Karpas-422 (cell line): ENCODE measurements around the gene RPH3AL. TPM values are rescaled to one million over a fixed set of nuclear protein-coding genes. Genes with fewer than 3 reads are reported as not detected.

Source experiments
- DNase-seq: peaks from one replicate; pipeline ENCODE4 v3.0.0-alpha.2; 2015
- H2AFZ ChIP-seq: fragments of 200-600 bp; sonication (generic); 2 replicates; pipeline ENCODE4 v1.6.1; 2014; ENCODE audit warnings: antibody characterized with exemption, low read length, mixed read lengths
- H3K27ac ChIP-seq: fragments of 200-600 bp; sonication (generic); 2 replicates; pipeline ENCODE4 v1.5.1; 2014; ENCODE audit warnings: mild to moderate bottlenecking, low read length, moderate library complexity
- H3K27me3 ChIP-seq: fragments of 200-600 bp; sonication (generic); 2 replicates; pipeline ENCODE4 v1.6.1; 2014; ENCODE audit warnings: low read length, mixed read lengths
- H3K36me3 ChIP-seq: fragments of 200-600 bp; sonication (generic); 2 replicates; pipeline ENCODE4 v1.6.1; 2014; ENCODE audit warnings: low read length, mixed read lengths; ENCODE audit not compliant: insufficient read depth
- H3K4me1 ChIP-seq: fragments of 200-600 bp; sonication (generic); 2 replicates; pipeline ENCODE4 v1.6.1; 2014; ENCODE audit warnings: mild to moderate bottlenecking, low read length, mixed read lengths
- H3K4me2 ChIP-seq: fragments of 200-600 bp; sonication (generic); 2 replicates; pipeline ENCODE4 v1.6.1; 2014; ENCODE audit warnings: low read length, low read depth, mild to moderate bottlenecking; ENCODE audit not compliant: poor library complexity, severe bottlenecking
- H3K4me3 ChIP-seq: fragments of 200-600 bp; sonication (generic); 2 replicates; pipeline ENCODE4 v1.5.1; 2014; ENCODE audit warnings: mild to moderate bottlenecking, antibody characterized with exemption, low read length, mixed read lengths
- H3K79me2 ChIP-seq: fragments of 200-600 bp; sonication (generic); 2 replicates; pipeline ENCODE4 v1.6.1; 2014; ENCODE audit warnings: mild to moderate bottlenecking, low read length, mixed read lengths
- H3K9ac ChIP-seq: fragments of 200-600 bp; sonication (generic); 2 replicates; pipeline ENCODE4 v1.6.0; 2014; ENCODE audit warnings: low read length
- H3K9me2 ChIP-seq: fragments of 200-600 bp; sonication (generic), shearing (Covaris generic); replicated peaks from 2 replicates; pipeline ENCODE4 v1.6.0; 2014; ENCODE audit warnings: mild to moderate bottlenecking, low read length, moderate library complexity; ENCODE audit not compliant: insufficient read depth
- H3K9me3 ChIP-seq: fragments of 300-700, 200-600 bp; sonication (generic); 2 replicates; pipeline ENCODE4 v1.6.1; 2014; ENCODE audit warnings: low read length, mixed read lengths
- H4K20me1 ChIP-seq: fragments of 200-600 bp; sonication (generic); 2 replicates; pipeline ENCODE4 v1.6.1; 2014; ENCODE audit warnings: mild to moderate bottlenecking, antibody characterized with exemption, low read length, low read depth; ENCODE audit not compliant: insufficient read depth
- total RNA-seq: library from RNA; depleted of rRNA; stranded (reverse); fragments of >200 nt; shearing (Covaris generic); gene quantifications from 2 replicates; pipeline ENCODE4 v1.2.3, GENCODE V29; 2014; ENCODE audit warnings: low replicate concordance

Gene RPH3AL
- total RNA-seq, 1 experiment from 2014 or later, result not detected

DNA sequence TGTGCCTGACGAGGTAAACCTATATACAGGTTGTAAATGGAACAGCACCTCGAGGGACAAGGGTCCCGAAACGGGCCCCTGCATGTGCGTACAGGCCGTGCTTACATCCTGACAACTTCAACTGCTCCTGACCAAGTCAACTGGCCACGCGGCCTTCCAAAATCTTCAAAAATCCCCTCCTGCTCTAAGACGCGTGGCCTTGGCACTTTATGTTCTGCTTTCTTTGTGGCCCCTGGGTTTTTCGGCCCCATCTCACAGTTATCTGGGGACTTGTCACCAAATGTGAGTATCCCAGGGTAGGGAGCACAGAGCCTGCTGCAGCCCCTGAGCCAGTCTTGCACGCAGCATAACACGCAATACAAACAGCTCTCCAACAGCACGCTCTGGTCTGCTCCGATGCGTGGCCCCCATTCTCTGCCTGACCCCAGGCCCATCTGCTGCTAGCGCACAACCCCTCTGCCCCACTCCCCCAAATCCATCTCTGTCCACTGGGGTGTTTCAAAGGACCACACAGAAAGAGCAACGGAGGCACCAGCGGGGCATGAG is 659 bp downstream of the RPH3AL start:
- H2AFZ ChIP-seq, result no peak overlapping the region
- no peak for DNase-seq
- no peak overlapping the region for H3K9ac ChIP-seq
- H3K79me2 ChIP-seq, result no peaks in the 10 kb centered on the region
- H4K20me1 ChIP-seq, result no peaks in the 10 kb centered on the region
- no peak overlapping the region for H3K27ac ChIP-seq
- H3K9me3 ChIP-seq, result peaks cover 3% of the 10 kb centered on the region; the same call in 1 of the 2 replicates
- H3K9me2 ChIP-seq, result no peaks in the 10 kb centered on the region
- no peaks in the 10 kb centered on the region for H3K36me3 ChIP-seq
- H3K4me1 ChIP-seq, result no peaks in the 10 kb centered on the region
- H3K27me3 ChIP-seq, result no peaks in the 10 kb centered on the region
- no peak overlapping the region for H3K4me3 ChIP-seq
- H3K4me2 ChIP-seq, result no peak overlapping the region

GRCh38 chr17:351449-351738 is 1.2 kb downstream of the RPH3AL start:
- Histone ChIP-seq H3K9me3 (peaks cover 3% of the 10 kb centered on the region; the same call in 1 of the 2 replicates), H3K27me3 (no peaks in the 10 kb centered on the region), H3K36me3 (no peaks in the 10 kb centered on the region), H2AFZ (no peak overlapping the region), H3K4me2 (no peak overlapping the region), H3K4me1 (no peaks in the 10 kb centered on the region), H3K27ac (no peak overlapping the region), H3K79me2 (no peaks in the 10 kb centered on the region), H3K9me2 (no peaks in the 10 kb centered on the region), H3K4me3 (no peak overlapping the region), H4K20me1 (no peaks in the 10 kb centered on the region), H3K9ac (no peak overlapping the region)
- DNase-seq, result no peak

GRCh38 chr17:350706-351448 is 1.7 kb downstream of the RPH3AL start:
- H3K27ac ChIP-seq, result no peak overlapping the region
- no peak overlapping the region for H3K9ac ChIP-seq
- peaks cover 3% of the 10 kb centered on the region; the same call in 1 of the 2 replicates for H3K9me3 ChIP-seq
- H4K20me1 ChIP-seq, result no peaks in the 10 kb centered on the region
- H3K4me3 ChIP-seq, result no peak overlapping the region
- no peaks in the 10 kb centered on the region for H3K9me2 ChIP-seq
- no peaks in the 10 kb centered on the region for H3K79me2 ChIP-seq
- H3K4me1 ChIP-seq, result no peaks in the 10 kb centered on the region
- H3K36me3 ChIP-seq, result no peaks in the 10 kb centered on the region
- no peak for DNase-seq
- no peak overlapping the region for H3K4me2 ChIP-seq
- H3K27me3 ChIP-seq, result no peaks in the 10 kb centered on the region
- H2AFZ ChIP-seq, result no peak overlapping the region

DNA sequence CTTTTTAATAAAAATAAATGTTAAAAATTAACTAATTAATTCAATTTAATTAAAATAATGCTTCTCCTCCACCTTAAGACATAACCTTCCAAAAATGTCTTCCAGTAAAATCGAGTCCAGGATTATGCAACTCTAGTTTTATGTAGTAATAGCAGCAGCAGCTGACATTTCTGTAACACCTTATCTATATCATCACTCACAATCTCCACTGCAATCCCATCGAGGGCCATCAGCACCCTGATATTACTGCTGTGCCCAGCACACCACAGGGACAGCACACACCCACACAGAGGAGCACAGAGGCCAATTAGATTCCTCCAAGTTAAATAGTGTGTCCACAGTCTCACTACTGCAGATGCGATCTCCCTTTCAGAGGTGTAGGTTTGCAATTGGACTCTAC is 2.9 kb downstream of the RPH3AL start:
- no peak overlapping the region for H3K9ac ChIP-seq
- no peaks in the 10 kb centered on the region for H3K9me2 ChIP-seq
- H3K79me2 ChIP-seq, result no peaks in the 10 kb centered on the region
- no peak overlapping the region for H3K4me3 ChIP-seq
- DNase-seq, result no peak
- no peaks in the 10 kb centered on the region for H3K36me3 ChIP-seq
- H3K4me2 ChIP-seq, result no peak overlapping the region
- no peaks in the 10 kb centered on the region; the same call in 1 of the 2 replicates for H3K9me3 ChIP-seq
- no peak overlapping the region for H2AFZ ChIP-seq
- H4K20me1 ChIP-seq, result no peaks in the 10 kb centered on the region
- H3K4me1 ChIP-seq, result no peaks in the 10 kb centered on the region
- H3K27ac ChIP-seq, result no peak overlapping the region
- no peaks in the 10 kb centered on the region for H3K27me3 ChIP-seq

DNA sequence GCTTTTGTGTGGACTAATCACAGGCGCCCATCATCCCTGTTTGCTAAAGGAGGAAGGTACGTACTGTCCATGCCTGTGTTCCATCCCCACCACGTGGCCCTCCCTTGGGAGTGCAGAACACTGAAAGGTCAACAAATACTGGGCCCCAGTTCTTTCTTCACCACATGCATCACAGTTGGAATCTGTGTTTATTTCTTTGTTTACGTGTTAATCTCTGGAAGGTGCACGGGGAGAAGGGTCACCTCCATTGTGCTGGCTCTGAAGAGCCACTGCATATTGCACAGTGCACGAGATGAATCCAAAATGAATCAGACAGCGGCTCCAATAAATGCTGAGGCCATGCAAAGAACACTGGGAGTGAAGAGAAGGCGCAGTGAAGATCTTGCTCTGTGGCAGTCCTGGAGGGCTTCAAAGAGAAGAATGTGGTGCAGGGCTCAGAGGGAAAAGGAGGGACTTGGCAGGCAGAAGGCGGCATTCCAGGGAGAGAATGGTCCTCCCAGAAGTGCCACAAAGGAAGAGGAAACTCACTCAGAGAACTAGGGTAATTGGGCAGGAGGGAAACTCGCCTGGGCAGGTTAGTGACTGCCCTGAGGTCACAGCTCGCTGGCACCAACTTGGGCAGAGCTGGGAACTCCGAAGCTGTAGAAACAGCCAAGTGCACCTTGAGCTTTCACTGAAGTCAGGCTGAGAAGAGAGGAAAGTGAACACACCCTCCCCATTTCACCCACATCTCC is 3.7 kb downstream of the RPH3AL start:
- Histone ChIP-seq H3K9ac (no peak overlapping the region), H2AFZ (no peak overlapping the region)

DNA sequence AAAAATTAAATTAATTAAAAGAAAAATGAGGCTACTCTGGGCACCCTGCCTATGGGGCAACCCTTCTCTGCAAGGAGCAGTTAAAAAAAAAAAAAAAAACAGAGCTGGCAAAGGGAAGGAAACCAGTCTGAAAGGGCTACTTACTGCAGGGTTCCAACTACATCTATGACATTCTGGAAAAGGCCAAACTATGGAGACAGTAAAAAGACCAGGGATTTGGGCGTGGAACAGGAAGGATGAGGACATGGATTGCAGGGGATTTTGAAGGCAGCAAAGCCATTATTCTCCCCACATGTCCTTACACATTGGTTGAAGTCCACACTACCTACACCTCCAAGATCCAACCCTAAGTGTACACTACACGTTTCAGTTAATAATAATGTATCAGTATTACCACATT is 4.6 kb downstream of the RPH3AL start:
- Histone ChIP-seq H3K4me2 (no peak overlapping the region), H3K27me3 (no peaks in the 10 kb centered on the region), H3K4me1 (no peaks in the 10 kb centered on the region), H3K79me2 (no peaks in the 10 kb centered on the region), H3K9ac (no peak overlapping the region), H3K36me3 (no peaks in the 10 kb centered on the region), H3K4me3 (no peak overlapping the region), H4K20me1 (no peaks in the 10 kb centered on the region), H3K9me3 (no peaks in the 10 kb centered on the region), H2AFZ (no peak overlapping the region), H3K9me2 (no peaks in the 10 kb centered on the region), H3K27ac (no peak overlapping the region)
- no peak for DNase-seq

More for the DNA sequence above, 3.7 kb downstream of the RPH3AL start:
- Histone ChIP-seq H3K27me3 (no peaks in the 10 kb centered on the region), H3K9me3 (no peaks in the 10 kb centered on the region), H3K4me2 (no peak overlapping the region), H3K4me3 (no peak overlapping the region), H3K4me1 (no peaks in the 10 kb centered on the region), H4K20me1 (no peaks in the 10 kb centered on the region), H3K36me3 (no peaks in the 10 kb centered on the region), H3K9me2 (no peaks in the 10 kb centered on the region), H3K79me2 (no peaks in the 10 kb centered on the region), H3K27ac (no peak overlapping the region)
- DNase-seq, result no peak

DNA sequence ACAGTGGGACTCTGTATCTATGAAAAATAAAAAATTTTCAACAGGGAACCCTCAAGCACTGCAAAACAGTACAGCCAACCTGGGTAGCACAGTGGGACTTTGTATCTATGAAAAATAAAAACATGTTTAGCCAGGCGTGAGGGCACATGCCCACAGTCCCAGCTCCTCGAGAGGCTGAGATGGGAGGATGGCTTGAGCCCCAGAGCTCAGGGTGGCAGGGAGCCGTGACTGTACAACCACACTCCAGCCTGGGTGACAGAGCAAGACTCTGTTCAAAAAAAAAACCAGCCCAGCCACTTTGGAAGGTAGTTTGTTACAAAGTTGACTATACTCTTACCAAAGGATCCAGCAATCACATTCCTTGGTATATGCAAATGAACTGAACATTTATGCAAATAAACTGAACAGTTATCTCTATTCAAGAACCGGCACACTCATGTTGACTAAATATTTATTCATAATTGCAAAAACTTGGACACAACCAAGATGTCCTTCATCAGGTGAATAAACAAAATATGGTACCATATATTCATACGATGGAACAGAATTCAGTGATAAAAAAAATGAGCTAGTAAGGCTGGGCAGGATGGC is 5.2 kb downstream of the RPH3AL start:
- Histone ChIP-seq H3K9ac (no peak overlapping the region), H3K4me3 (no peak overlapping the region), H2AFZ (no peak overlapping the region), H4K20me1 (no peaks in the 10 kb centered on the region), H3K9me3 (no peaks in the 10 kb centered on the region), H3K36me3 (no peaks in the 10 kb centered on the region), H3K4me2 (no peak overlapping the region), H3K27me3 (no peaks in the 10 kb centered on the region), H3K4me1 (no peaks in the 10 kb centered on the region), H3K9me2 (no peaks in the 10 kb centered on the region), H3K79me2 (no peaks in the 10 kb centered on the region), H3K27ac (no peak overlapping the region)
- no peak for DNase-seq
